Endothelial cell of umbilical vein (primary cell): ENCODE data around the gene PARP9. TPM values are rescaled to one million over a fixed set of nuclear protein-coding genes. Genes with fewer than 3 reads are reported as not detected.

Experiments used
- BruUV-seq: library from RNA; stranded (reverse); fragments of 400-500 nt; replicated peaks from 2 replicates; lab custom pipeline; 2021; lab: Mats Ljungman, UMichigan
- CTCF ChIA-PET: fragments of 300-600, 350-600 bp; sonication (Branson Sonifier 250); formaldehyde crosslinking; loops from one replicate; lab custom pipeline; 2021; ENCODE audit warnings: antibody characterized with exemption, inconsistent platforms; lab: Charles Lee
- POLR2A ChIA-PET: fragments of 300-600, 350-600 bp; sonication (Branson Sonifier 250); formaldehyde crosslinking; loops from one replicate; lab custom pipeline; 2021; ENCODE audit warnings: antibody characterized with exemption, inconsistent platforms; lab: Charles Lee
- DNase-seq: peaks from one replicate; pipeline ENCODE4 v3.0.0-alpha.2; 2011; ENCODE audit warnings: low read depth, low spot score
- FAIRE-seq: peaks from 2 replicates; lab custom pipeline; 2011; peaks lifted over from hg19 to GRCh38; lab: Jason Lieb, UNC
- H2AFZ ChIP-seq: 2 replicates; pipeline ENCODE4 v1.6.0; 2012; ENCODE audit warnings: low read depth, low read length, control low read depth, inconsistent platforms
- H3K27ac ChIP-seq: 2 replicates; pipeline ENCODE4 v1.5.1; 2011; ENCODE audit warnings: low read depth, mild to moderate bottlenecking, control low read depth, low read length, moderate library complexity; ENCODE audit not compliant: insufficient read depth
- H3K27me3 ChIP-seq, 2 experiments: 2 replicates each; pipeline versions ENCODE4 v1.6.0 to v1.6.1; 2011; ENCODE audit warnings: low read length in 2 of 2, mixed read lengths in 1 of 2; ENCODE audit not compliant: control insufficient read depth in 2 of 2, insufficient read depth in 2 of 2
- H3K36me3 ChIP-seq, 2 experiments: 2 replicates in 1 of 2; 3 replicates in 1 of 2; pipeline ENCODE4 v1.5.1; 2011; ENCODE audit warnings: low read length in 2 of 2, mild to moderate bottlenecking in 1 of 2, moderate library complexity in 1 of 2; ENCODE audit not compliant: control insufficient read depth in 2 of 2, insufficient read depth in 2 of 2; ENCODE audit errors: extremely low read depth in 1 of 2
- H3K4me1 ChIP-seq: 3 replicates; pipeline ENCODE4 v1.5.1; 2011; ENCODE audit warnings: mild to moderate bottlenecking, low read length; ENCODE audit not compliant: control insufficient read depth, insufficient read depth; ENCODE audit errors: extremely low read depth
- H3K4me2 ChIP-seq: 2 replicates; pipeline ENCODE4 v1.6.1; 2011; ENCODE audit warnings: low read length, control low read depth, mixed read lengths; ENCODE audit not compliant: insufficient read depth
- H3K4me3 ChIP-seq, 3 experiments: fragments of 200-600 bp in 1 of 3; sonication (generic), shearing (Covaris generic) in 1 of 3; replicated peaks in 1 of 3; 2 replicates each; pipeline ENCODE4 v1.5.1; 2011 to 2016; ENCODE audit warnings: control low read depth in 3 of 3, low read length in 3 of 3, mild to moderate bottlenecking in 2 of 3, inconsistent platforms in 1 of 3, low read depth in 1 of 3, moderate library complexity in 1 of 3; ENCODE audit not compliant: insufficient read depth in 1 of 3
- H3K79me2 ChIP-seq: 2 replicates; pipeline ENCODE4 v1.6.0; 2012; ENCODE audit warnings: low read length, inconsistent platforms; ENCODE audit not compliant: control insufficient read depth, insufficient read depth
- H3K9ac ChIP-seq: replicated peaks from 2 replicates; pipeline ENCODE3; 2011; ENCODE audit warnings: low read length, control low read depth; ENCODE audit not compliant: insufficient read depth; ENCODE audit errors: extremely low read depth
- H3K9me1 ChIP-seq: replicated peaks from 3 replicates; pipeline ENCODE4 v1.6.0; 2011; ENCODE audit warnings: mild to moderate bottlenecking, low read length; ENCODE audit not compliant: control insufficient read depth, insufficient read depth; ENCODE audit errors: extremely low read depth
- H3K9me3 ChIP-seq: replicated peaks from 2 replicates; pipeline ENCODE4 v1.5.1; 2012; ENCODE audit warnings: low read length, inconsistent platforms; ENCODE audit not compliant: control insufficient read depth, insufficient read depth
- H4K20me1 ChIP-seq: replicated peaks from 2 replicates; pipeline ENCODE3; 2011; ENCODE audit warnings: mild to moderate bottlenecking, low read length; ENCODE audit not compliant: control insufficient read depth, insufficient read depth; ENCODE audit errors: extremely low read depth
- CTCF ChIP-seq, 2 donors: IDR thresholded peaks; 1 replicate in 1 of 2; 2 replicates in 1 of 2; pipeline ENCODE4 v1.5.1; 2011; ENCODE audit warnings: low read length in 2 of 2, mild to moderate bottlenecking in 2 of 2, moderate library complexity in 2 of 2, control low read depth in 1 of 2, inconsistent platforms in 1 of 2, low read depth in 1 of 2; ENCODE audit not compliant: insufficient read depth in 1 of 2; ENCODE audit errors: extremely low read depth in 1 of 2
- EZH2 ChIP-seq: IDR thresholded peaks from 2 replicates; pipeline ENCODE4 v1.6.1; 2012; ENCODE audit warnings: borderline replicate concordance, low read depth, mild to moderate bottlenecking, moderate library complexity, low read length, inconsistent platforms; ENCODE audit not compliant: severe bottlenecking
- FOS ChIP-seq: IDR thresholded peaks from 2 replicates; pipeline ENCODE4 v1.6.1; 2011; ENCODE audit warnings: mild to moderate bottlenecking, low read length, moderate library complexity, borderline replicate concordance; ENCODE audit not compliant: insufficient read depth
- GATA2 ChIP-seq: IDR thresholded peaks from 2 replicates; pipeline ENCODE4 v1.7.0; 2011; ENCODE audit warnings: low read depth, mild to moderate bottlenecking, moderate library complexity, mixed read lengths, low read length; ENCODE audit not compliant: insufficient read length, insufficient read depth
- JUN ChIP-seq: IDR thresholded peaks from 2 replicates; pipeline ENCODE4 v1.6.1; 2011; ENCODE audit warnings: borderline replicate concordance, low read depth; ENCODE audit not compliant: insufficient read length, insufficient read depth
- MAX ChIP-seq: IDR thresholded peaks from 2 replicates; pipeline ENCODE4 v1.6.1; 2011; ENCODE audit not compliant: insufficient read depth, insufficient read length
- MYC ChIP-seq: IDR thresholded peaks from one replicate; pipeline ENCODE4 v1.6.1; 2011; ENCODE audit warnings: mild to moderate bottlenecking, low read depth, low read length
- POLR2A ChIP-seq: IDR thresholded peaks from 2 replicates; pipeline ENCODE4 v1.6.1; 2012; ENCODE audit warnings: low read depth, mild to moderate bottlenecking, control low read depth, low read length
- POLR2AphosphoS5 ChIP-seq: IDR thresholded peaks from 2 replicates; pipeline ENCODE4 v1.6.1; 2012; ENCODE audit warnings: low read depth, mild to moderate bottlenecking, control low read depth, low read length, moderate library complexity; ENCODE audit not compliant: insufficient read depth
- dilution Hi-C: fragments of 300-500 bp; cut with MboI; formaldehyde crosslinking; loops from one replicate; pipeline ENCODE4 v1.15.0; 2019; ENCODE audit warnings: low sequenced_read_pairs; ENCODE audit not compliant: extremely low pct_ligation_motif_present
- intact Hi-C: fragments of 100-400 bp; cut with micrococcal nuclease; formaldehyde crosslinking; loops from one replicate; pipeline ENCODE4 v1.10.0; 2022
- polyA plus RNA-seq, 4 experiments: library from polyadenylated mRNA; depleted of rRNA in 3 of 4; stranded (reverse) in 3 of 4; unstranded in 1 of 4; fragments of >200 nt; gene quantifications; 2 replicates each; pipeline versions ENCODE4 v1.2.1 to v1.2.3, GENCODE V29; 2011 to 2012; ENCODE audit warnings: missing spikeins in 1 of 4
- total RNA-seq: library from RNA; stranded (reverse); gene quantifications from 2 replicates; pipeline ENCODE4 v1.2.3, GENCODE V29; 2021

PARP9 gene
- total and polyA plus RNA-seq, 2 donors (not counting 3 experiments of a cell fraction or from before 2014, with no cell fraction given), result 10.1 to 12.5 TPM

- no peaks in the 10 kb centered on the region for H3K9me3 ChIP-seq
- H3K4me3 ChIP-seq, result no peak overlapping the region
- peaks cover 8% of the 10 kb centered on the region for H4K20me1 ChIP-seq
- H3K27ac ChIP-seq, result no peak overlapping the region
- no peak overlapping the region for H2AFZ ChIP-seq
- intact Hi-C loops, result loop anchor here (10.0 kb wide), 1 partner anchor 1196 kb away; no protein-coding TSS in a partner anchor
- TF ChIP-seq CTCF (IDR thresholded peaks at IDR 0.05; ENCODE audit: extremely low read depth in 1 of 2, insufficient read depth in 1 of 2, low read depth in 1 of 2, low read length in 2 of 2) (no peak), JUN (no peak), POLR2AphosphoS5 (no peak), POLR2A (no peak), MAX (no peak), EZH2 (no peak), GATA2 (no peak), FOS (no peak), MYC (no peak)
- POLR2A ChIA-PET, result no interaction called here
- no peak overlapping the region for H3K9ac ChIP-seq
- dilution Hi-C loops, result no loop called here
- H3K27me3 ChIP-seq, result no peaks in the 10 kb centered on the region
- CTCF ChIA-PET, result interaction anchor here (1.0 to 1.1 kb wide), 2 partner anchors 24 to 191 kb away, joined by 3 read pairs; no protein-coding TSS in a partner anchor
- no peak overlapping the region for H3K4me2 ChIP-seq
- FAIRE-seq (no peak), DNase-seq (no peak)
- peaks cover 7% of the 10 kb centered on the region for H3K4me1 ChIP-seq
- H3K36me3 ChIP-seq, result peaks cover 0 to 5% of the 10 kb centered on the region in 2 experiments
- no peaks in the 10 kb centered on the region for H3K9me1 ChIP-seq
- BruUV-seq, result no TSS peak
- H3K79me2 ChIP-seq, result peaks cover 83% of the 10 kb centered on the region
Observed at GRCh38 chr3:122488262-122488973, 75.7 kb downstream of the PARP9 start.
